ENCODE measurements around the gene C1orf35.

C1orf35 gene

DNA sequence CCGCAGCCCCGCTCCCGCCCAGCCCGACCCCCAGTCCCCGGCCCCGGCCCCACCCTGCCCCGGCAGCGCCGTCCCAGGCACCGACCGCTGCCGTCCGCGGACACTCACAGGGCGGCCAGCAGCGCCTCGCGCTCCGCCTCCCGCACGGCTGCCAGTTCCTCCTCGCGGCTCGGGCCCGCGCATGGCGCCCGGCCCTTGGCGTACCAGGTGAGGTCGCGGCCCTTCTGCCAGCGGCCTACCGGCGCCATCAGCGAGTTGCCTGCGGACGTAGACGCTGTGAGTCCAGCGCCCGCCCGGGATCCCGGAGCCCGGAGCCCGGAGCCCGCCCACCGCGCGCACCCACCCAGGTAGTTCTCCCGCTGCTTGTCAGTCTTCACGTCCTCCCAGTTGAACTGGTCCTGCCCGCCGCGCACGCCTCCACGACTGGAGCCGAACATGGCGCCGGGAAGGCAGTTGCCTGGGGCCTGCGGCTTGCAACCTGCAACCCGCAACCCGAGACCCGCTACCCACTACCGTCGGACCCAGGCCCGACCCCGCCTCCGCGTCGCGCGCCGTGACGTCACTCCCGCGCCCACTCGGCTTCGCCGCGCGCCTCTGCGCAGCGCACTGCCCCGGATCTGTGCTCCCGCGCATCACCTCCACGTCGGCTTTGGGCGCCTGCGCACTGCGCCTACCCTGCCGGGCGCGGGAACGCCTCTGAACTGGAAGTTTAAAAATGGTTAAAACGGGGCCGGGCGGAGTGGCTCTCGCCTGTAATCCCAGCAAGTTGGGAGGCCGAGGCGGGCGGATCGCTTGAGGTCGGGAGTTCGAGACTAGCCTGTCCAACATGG, at the start of gene C1orf35:
Gene C1orf35 (minus strand): TSS at position 535 of the 830 bp plus-strand sequence. CDS start 98 bp downstream, at position 437.
- H3K4me3 Mint-ChIP-seq = peak within 1 kb of the TSS; percentile 94
- H3K36me3 Mint-ChIP-seq (ENCODE audit: low read depth) = peaks cover 30% of the 10 kb centered on the region
- no peaks in the 10 kb centered on the region for H3K27me3 Mint-ChIP-seq
- peaks cover 28% of the 10 kb centered on the region for H3K4me1 Mint-ChIP-seq (ENCODE audit: low read depth)
- peak within 1 kb of the TSS; percentile 93 for H3K27ac Mint-ChIP-seq
- no peaks in the 10 kb centered on the region for H3K9me3 Mint-ChIP-seq

DNA sequence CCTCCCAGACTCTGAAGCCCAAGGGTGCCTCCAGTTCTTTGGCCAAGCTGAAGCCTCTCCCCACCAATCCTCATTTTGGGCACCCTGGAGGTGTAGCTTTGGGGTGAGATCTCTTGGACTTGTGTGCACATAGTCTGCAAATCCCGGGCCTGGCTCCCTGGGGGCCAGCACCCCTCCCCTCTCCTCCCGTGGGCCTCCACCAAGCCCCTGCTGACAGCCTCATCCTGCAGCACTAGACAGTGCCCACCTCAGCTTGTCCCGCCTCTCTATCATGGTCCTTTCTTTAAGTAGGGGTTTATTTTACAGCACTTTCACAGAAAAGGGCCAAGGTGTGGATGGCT, 49.8 kb upstream of the C1orf35 start:
- no peaks in the 10 kb centered on the region for H3K9me3 Mint-ChIP-seq
- peaks cover 25% of the 10 kb centered on the region for H3K4me1 Mint-ChIP-seq (ENCODE audit: low read depth)
- H3K27me3 Mint-ChIP-seq = no peaks in the 10 kb centered on the region
- no peak overlapping the region for H3K4me3 Mint-ChIP-seq
- H3K27ac Mint-ChIP-seq = no peak overlapping the region
- no peaks in the 10 kb centered on the region for H3K36me3 Mint-ChIP-seq (ENCODE audit: low read depth)

DNA sequence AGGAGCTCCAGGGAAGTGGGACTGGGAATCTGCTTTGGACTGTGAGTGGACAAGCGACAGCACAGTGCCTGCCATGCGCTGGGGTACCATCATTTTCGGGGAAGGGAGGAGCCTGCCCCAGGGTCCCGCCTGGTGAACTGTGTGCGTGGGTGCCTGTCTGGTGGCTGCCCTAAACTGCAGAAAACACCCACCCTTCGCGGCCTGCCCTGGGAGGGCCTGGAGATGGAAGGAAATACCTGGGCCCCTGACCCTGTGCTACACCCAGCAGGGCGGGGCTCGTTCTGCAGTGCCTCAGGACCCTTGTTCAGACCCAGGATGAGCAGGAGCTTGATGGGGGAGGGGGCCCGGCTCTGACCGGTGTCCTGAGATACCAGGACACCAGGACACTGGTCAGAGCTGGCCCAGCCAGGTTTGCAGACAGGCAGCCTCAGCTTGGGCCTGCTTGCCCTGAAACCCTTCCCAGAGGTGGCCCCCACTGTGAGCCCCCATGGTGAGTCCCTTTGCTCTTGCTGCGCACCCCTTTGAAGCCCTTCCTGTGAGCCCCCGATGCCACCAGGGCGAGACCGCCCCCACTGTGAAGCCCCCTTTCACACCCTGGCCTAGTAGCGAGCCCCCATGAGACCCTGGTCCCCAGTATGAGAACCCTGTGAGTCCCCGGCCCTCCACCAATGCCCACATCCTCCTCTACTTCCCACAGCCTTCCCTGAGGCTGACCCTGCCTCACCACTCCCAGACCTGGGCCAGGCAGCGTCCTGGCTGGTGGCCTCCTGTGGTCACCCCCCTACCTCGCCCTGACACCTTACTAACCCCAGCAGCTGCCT, 49.2 kb upstream of the C1orf35 start:
- Mint-ChIP-seq H3K27me3 (no peaks in the 10 kb centered on the region), H3K4me3 (no peak overlapping the region), H3K9me3 (no peaks in the 10 kb centered on the region), H3K27ac (no peak overlapping the region), H3K36me3 (ENCODE audit: low read depth) (no peaks in the 10 kb centered on the region), H3K4me1 (ENCODE audit: low read depth) (peaks cover 25% of the 10 kb centered on the region)

DNA sequence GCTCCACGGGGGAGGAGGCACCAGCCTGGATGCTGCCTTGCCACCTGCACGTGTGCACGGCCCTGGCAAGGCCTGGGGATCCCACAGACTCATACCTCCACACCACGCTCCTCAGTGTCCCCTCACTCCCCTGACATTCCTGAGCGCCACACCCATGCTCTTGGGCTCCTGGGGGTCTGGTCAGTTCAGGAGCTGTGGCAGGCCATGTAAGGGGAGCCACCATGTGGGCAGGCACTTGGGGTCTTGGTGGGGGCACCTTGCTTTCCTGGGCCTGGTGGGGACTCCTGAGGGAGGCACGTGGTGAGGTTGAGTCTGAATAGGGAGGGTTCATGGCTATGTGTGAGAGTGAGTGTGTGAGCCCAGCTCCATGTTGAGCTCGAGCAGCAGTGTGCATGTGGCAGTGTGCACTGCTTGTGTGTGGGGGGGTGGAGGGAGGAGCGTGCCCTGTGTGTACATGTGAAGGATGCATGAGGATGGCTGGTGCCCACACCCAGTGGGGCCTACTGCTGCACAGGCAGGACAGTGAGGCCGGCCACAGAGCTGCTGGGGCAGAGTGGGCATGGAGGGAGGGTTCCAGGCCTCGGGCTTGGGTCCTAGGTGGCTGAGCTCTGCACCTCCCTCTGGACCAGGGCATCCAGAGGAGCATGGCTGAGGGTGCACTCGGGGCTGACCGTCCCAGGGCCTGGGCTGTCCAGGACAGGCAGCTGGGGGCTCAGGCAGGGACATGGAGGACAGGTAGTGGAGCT, 48.2 kb upstream of the C1orf35 start:
- no peaks in the 10 kb centered on the region for H3K36me3 Mint-ChIP-seq (ENCODE audit: low read depth)
- H3K27ac Mint-ChIP-seq = no peak overlapping the region
- H3K4me1 Mint-ChIP-seq (ENCODE audit: low read depth) = peaks cover 18% of the 10 kb centered on the region

DNA sequence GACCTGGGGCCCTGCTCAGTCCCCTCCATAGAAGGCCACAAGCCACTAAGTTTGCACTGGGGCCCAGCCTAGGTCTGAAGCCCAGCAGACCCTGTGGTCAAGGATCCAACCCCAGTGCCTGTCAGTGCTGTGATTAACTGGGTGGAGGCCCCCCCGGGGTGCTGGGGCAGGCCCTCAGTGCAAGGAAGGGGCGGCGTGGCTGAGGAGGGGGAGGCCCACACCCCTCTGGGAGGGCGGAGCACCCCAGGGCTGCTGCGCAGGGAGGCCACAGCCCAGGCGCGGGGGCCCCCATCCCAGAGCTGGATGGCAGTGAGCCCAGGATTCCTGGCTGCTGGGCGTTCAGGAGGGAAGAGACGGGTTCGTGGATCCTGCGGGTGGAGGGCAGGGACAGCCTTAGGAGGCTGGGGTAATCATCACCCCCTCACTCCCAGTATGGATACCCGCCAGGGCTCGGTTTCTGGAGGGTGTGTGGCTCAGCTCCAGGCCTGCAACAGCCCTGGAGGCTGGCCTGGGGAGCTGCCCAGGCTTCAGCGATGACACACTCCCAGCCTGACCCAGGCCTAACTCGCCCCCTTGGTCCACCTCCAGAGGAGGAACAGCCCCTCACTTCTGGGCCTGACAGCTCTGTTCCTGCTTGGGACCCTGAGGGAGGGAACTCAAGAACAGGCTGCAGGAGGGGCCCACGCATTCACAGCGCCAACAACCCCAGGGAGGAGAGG, 47.5 kb upstream of the C1orf35 start:
- no peaks in the 10 kb centered on the region for H3K36me3 Mint-ChIP-seq (ENCODE audit: low read depth)
- H3K27ac Mint-ChIP-seq = no peak overlapping the region
- H3K27me3 Mint-ChIP-seq = no peaks in the 10 kb centered on the region
- no peaks in the 10 kb centered on the region for H3K9me3 Mint-ChIP-seq
- H3K4me3 Mint-ChIP-seq = no peak overlapping the region
- peaks cover 12% of the 10 kb centered on the region for H3K4me1 Mint-ChIP-seq (ENCODE audit: low read depth)

More for the DNA sequence above, 48.2 kb upstream of the C1orf35 start:
- Mint-ChIP-seq H3K9me3 (no peaks in the 10 kb centered on the region), H3K27me3 (no peaks in the 10 kb centered on the region), H3K4me3 (no peak overlapping the region)

DNA sequence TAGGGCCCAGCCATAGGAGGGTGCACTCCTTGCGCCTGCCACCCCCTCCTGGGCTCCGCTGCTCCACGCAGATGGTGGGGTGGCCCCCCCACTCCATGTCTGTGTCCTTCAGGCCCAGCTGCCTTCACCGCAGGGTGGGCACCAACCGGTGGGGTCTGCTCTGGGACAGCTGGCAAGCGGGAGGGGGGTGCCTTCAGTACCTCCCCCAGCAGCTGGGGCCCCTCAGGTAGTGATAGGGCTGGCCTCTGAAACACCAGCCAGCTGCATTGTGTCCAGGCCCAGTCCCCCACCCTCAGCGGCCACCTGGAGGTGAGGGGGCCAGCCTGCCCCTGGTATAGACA, 47.0 kb upstream of the C1orf35 start:
- Mint-ChIP-seq H3K4me3 (no peak overlapping the region), H3K27ac (no peak overlapping the region), H3K27me3 (no peaks in the 10 kb centered on the region), H3K9me3 (no peaks in the 10 kb centered on the region), H3K36me3 (ENCODE audit: low read depth) (no peaks in the 10 kb centered on the region), H3K4me1 (ENCODE audit: low read depth) (peaks cover 7% of the 10 kb centered on the region)

DNA sequence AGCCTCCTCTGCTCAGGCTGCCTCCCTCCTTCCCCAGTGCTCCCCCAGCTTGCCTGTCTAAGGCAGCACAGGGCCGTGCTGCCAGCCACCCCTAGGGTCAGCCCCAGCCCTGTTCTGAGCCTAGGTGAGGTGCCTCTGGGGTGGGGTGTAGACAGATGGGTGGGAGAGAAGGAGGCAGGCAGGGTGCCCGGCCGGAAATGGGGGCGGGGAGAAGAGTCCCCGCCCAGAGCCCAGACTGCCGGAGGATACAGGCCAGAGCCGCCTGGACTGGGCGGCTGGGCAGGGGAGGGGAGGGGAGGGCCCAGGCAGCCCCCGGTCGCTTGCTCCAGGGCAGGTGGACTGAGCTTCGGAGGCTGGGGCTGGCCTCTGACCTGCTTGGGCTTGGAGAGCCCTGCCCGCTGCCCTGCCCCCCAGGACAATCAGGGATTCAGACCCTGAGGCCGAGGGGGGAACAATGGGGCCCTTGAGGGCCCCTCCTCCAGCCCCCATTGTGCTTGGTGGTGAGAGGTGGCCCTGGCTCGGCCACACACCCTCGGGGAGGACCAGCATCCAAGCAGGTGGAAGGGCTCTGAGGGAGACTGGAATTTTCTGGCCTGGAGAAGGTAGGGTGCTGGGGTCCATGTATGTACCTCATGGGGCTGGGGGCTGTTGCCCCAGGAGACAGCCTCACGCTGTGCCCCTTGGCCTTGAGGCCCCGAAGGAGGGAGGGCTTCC, 46.4 kb upstream of the C1orf35 start, which contains the start of gene GJC2:
Gene GJC2 (plus strand): TSS at position 525 of the 714 bp plus-strand sequence. CDS start 7,829 bp downstream, outside the sequence.
- no peaks in the 10 kb centered on the region for H3K36me3 Mint-ChIP-seq (ENCODE audit: low read depth)
- peaks cover 2% of the 10 kb centered on the region for H3K4me1 Mint-ChIP-seq (ENCODE audit: low read depth)
- no peak within 1 kb of the TSS for H3K4me3 Mint-ChIP-seq
- no peak within 1 kb of the TSS for H3K27ac Mint-ChIP-seq
- no peaks in the 10 kb centered on the region for H3K9me3 Mint-ChIP-seq
- no peaks in the 10 kb centered on the region for H3K27me3 Mint-ChIP-seq

DNA sequence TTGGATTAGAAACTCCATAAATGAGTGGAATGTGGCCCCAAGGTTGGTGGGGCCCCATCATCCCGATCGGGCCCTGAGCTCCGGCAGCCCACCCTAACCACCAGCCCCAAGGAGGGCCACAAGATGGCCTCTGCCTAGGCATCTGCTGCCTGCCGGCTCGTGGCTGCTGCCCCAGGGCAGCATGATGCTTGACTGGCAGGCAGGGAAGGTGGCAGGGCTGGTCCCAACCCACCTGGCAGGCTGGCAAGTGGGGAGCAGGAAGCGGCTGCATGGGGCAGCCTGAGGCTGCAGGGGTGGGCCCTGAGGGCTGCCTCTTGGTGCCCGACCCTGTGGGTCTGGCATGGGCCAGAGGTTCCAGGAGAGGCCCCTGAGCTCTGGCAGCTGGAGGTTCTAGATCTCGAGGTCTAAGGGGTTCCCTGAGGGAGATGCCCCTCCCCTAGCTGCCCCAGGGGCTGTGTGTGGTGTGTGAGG, 45.8 kb upstream of the C1orf35 start:
- Mint-ChIP-seq H3K4me3 (no peak overlapping the region), H3K9me3 (no peaks in the 10 kb centered on the region), H3K4me1 (ENCODE audit: low read depth) (peaks cover 3% of the 10 kb centered on the region), H3K27me3 (no peaks in the 10 kb centered on the region), H3K27ac (no peak overlapping the region), H3K36me3 (ENCODE audit: low read depth) (no peaks in the 10 kb centered on the region)

DNA sequence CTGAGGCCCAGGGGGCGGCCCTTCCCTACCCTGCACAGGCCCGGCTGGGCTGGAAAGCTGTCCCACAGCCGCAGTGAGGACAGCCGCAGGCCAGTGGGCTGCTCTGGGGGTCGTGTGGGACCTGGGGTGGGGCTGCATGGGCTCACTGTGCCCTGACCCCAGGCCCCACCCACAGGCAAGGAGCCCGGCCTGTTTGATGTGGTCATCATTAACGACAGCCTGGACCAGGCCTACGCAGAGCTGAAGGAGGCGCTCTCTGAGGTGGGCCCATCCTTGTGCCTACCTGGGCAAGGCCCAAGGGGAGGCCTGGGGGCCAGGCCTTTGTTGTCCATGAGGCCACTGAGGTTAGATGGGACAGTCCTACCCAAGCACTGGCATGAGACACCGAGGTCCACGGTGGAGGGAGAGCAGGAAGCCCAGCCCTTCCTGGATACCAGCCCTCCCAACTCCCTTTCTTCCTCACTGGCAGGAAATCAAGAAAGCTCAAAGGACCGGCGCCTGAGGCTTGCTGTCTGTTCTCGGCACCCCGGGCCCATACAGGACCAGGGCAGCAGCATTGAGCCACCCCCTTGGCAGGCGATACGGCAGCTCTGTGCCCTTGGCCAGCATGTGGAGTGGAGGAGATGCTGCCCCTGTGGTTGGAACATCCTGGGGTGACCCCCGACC, 45.2 kb upstream of the C1orf35 start:
- peaks cover 2% of the 10 kb centered on the region for H3K36me3 Mint-ChIP-seq (ENCODE audit: low read depth)
- H3K4me3 Mint-ChIP-seq = no peak overlapping the region
- H3K27me3 Mint-ChIP-seq = no peaks in the 10 kb centered on the region
- peaks cover 10% of the 10 kb centered on the region for H3K4me1 Mint-ChIP-seq (ENCODE audit: low read depth)
- H3K27ac Mint-ChIP-seq = no peak overlapping the region
- H3K9me3 Mint-ChIP-seq = no peaks in the 10 kb centered on the region

DNA sequence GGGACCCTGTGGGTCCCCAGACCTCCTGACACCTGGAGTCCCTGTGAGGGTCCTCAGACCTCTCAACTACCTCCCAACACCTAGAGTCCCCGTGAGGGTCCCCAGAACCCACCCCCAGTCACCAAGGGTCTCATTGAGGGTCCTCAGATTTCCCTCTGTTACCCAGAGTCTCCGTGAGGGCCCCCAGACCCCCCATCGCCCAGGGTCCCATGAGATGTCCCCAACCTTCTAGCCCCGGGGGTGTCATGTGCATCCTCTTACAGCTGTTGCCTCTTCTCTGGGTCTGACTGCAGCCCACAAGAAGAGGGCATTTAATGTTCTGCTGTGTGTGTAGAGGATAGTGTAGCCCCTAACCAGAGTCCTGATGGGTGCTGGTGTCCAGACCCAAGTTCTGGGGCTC, 44.6 kb upstream of the C1orf35 start:
- H3K9me3 Mint-ChIP-seq = no peaks in the 10 kb centered on the region
- no peak overlapping the region for H3K27ac Mint-ChIP-seq
- H3K4me1 Mint-ChIP-seq (ENCODE audit: low read depth) = peaks cover 15% of the 10 kb centered on the region
- H3K27me3 Mint-ChIP-seq = no peaks in the 10 kb centered on the region
- H3K4me3 Mint-ChIP-seq = no peak overlapping the region
- H3K36me3 Mint-ChIP-seq (ENCODE audit: low read depth) = peaks cover 8% of the 10 kb centered on the region

DNA sequence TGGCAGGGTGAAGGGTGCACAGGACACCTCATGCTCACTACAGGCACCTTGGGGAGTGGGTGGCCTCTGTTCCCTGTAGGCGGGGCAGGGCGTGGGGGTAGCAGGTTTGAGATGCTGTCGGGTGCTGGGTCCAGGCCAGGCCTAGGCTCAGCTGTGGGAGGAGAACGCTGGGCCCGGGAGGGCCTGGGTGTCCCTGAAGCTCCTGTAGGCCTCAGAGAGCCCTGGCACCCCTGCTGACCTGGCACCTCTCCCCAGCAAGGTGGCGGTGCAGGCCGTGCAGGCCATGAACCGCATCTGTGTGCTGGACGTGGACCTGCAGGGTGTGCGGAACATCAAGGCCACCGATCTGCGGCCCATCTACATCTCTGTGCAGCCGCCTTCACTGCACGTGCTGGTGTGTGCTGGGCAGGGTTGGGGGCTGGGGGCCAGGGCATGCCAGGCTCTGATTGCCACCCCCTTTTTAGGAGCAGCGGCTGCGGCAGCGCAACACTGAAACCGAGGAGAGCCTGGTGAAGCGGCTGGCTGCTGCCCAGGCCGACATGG, 44.1 kb upstream of the C1orf35 start:
- Mint-ChIP-seq H3K4me1 (ENCODE audit: low read depth) (peaks cover 21% of the 10 kb centered on the region), H3K36me3 (ENCODE audit: low read depth) (peaks cover 10% of the 10 kb centered on the region), H3K27me3 (no peaks in the 10 kb centered on the region), H3K9me3 (no peaks in the 10 kb centered on the region), H3K27ac (no peak overlapping the region), H3K4me3 (no peak overlapping the region)

DNA sequence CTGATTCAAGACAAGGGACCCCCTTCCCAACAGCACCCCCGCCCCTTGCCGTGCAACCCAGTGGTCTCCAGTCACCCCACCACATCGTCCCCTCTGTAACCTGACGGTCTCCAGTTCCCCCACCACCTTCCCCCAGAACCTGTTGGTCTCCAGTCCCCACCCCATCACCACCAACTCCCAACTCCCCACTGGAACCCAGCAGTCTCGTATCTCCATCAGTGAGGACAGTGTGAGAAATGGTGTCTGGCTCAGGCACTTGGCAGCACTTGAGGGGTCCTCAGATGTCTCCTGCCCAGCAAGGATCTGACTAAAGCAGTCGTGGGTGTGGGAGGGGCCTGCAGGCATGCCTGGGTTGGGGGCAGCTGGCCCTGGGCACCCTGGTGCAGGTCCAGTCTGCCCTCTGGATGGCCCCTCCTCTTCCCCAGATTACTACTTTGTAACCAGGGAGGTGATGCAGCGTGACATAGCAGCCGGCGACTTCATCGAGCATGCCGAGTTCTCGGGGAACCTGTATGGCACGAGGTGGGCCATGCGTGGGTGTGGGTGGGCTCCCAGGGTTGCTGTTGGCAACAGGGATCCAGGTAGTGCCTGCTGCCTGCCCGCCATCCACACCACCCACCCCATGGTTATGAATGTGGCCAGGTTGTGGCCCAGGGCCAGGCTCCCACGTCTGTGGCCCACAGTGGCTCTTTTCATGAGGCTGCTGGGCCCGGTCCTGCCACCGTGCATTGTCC, 43.5 kb upstream of the C1orf35 start:
- peaks cover 25% of the 10 kb centered on the region for H3K4me1 Mint-ChIP-seq (ENCODE audit: low read depth)
- peaks cover 11% of the 10 kb centered on the region for H3K36me3 Mint-ChIP-seq (ENCODE audit: low read depth)
- H3K9me3 Mint-ChIP-seq = no peaks in the 10 kb centered on the region
- no peaks in the 10 kb centered on the region for H3K27me3 Mint-ChIP-seq
- no peak overlapping the region for H3K27ac Mint-ChIP-seq
- H3K4me3 Mint-ChIP-seq = no peak overlapping the region
